ENCODE data around the gene ALCAM. TPM values are rescaled to one million over a fixed set of nuclear protein-coding genes. Genes with fewer than 3 reads are reported as not detected.
"Not testable (repeated sequence)": the region's sequence is repeated elsewhere in the genome, so short reads cannot be mapped to it uniquely, and the experiment has no call there.

Gene ALCAM
- total RNA-seq, 1 experiment from 2014 or later = 72.7 TPM

- DNase-seq (ENCODE audit: extremely low read depth, low read depth) = no peak
Observed at GRCh38 chr3:105561876-105562275, 195.2 kb downstream of the ALCAM start.

DNA sequence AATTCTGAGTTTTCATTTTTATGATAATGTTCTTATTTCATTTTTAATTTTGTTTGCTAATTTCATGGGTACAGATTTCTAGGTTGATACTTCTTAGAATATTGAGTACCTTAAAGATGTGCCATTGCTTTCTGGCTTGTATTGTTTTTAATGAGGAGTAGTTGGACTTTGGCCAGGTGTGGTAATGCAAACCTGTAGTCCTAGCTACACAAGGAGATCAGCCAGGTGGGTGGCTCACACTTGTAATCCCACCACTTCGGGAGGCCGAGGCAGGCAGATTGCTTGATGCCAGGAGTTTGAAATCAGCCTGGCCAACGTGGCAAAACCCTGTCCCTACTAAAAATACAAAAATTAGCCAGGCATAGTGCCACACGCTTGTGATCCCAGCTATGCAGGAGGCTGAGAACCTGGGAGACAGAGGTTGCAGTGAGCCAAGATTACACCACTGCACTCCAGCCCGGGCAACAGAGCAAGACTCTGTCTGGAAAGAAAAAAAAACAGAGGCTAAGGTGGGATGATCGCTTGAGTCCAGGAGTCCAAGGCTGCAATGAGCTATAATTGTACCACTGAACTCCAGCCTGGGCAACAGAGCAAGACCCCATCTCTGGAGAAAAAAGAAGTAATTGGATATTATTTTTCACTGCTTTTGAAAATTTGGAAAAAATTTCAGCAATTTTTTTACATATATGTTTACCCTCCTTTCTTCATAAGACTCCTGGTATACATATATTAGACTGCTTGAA, 198.0 kb downstream of the ALCAM start:
- DNase-seq (ENCODE audit: extremely low read depth, low read depth) = no peak

DNA sequence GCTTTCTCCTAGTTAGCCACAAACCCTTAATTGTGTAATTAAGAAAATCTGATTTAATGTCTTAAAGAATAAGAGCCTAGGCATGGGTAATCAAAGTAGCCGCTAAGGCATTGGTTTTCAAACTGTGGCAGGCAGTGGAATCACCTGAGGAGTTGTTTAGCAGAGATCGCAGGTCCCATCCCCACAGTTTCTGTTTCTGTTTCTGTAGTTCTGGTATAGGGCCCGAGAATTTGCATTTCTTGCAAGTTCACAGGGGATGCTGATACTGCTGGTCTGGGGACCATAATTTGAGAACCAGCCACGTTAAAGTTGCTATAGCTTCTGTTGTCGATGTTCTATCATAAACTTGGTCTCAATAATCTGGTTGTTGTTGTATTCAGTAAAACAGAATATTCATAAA, 204.3 kb downstream of the ALCAM start:
- no peak for DNase-seq (ENCODE audit: extremely low read depth, low read depth)

GRCh38 chr3:105572501-105572900, 205.8 kb downstream of the ALCAM start:
- no peak for DNase-seq (ENCODE audit: extremely low read depth, low read depth)

- DNase-seq (ENCODE audit: extremely low read depth, low read depth) = no peak
Observed at GRCh38 chr3:105579439-105579838, 212.7 kb downstream of the ALCAM start.

- no peak for DNase-seq (ENCODE audit: extremely low read depth, low read depth)
Observed at GRCh38 chr3:105580296-105580965, 213.7 kb downstream of the ALCAM start.

DNA sequence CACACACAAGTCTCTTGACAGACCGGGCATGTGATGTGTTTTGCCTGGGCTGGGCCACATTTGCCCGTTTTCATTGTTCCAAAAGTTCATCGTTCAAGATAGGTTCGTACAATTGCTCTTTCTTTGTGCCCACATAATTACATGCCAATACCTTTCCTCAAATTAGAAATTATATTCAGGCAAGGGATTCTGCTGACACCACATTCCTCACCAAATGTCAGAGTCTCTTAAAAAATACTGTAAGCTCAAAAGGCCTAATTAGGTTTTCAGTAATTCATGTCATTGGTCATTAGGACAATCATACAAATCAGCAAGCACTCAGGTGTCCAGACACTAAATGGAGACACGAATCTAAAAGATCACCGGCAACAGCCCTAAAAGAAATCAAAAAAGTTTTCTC, 215.3 kb downstream of the ALCAM start:
- DNase-seq (ENCODE audit: extremely low read depth, low read depth) = no peak

DNA sequence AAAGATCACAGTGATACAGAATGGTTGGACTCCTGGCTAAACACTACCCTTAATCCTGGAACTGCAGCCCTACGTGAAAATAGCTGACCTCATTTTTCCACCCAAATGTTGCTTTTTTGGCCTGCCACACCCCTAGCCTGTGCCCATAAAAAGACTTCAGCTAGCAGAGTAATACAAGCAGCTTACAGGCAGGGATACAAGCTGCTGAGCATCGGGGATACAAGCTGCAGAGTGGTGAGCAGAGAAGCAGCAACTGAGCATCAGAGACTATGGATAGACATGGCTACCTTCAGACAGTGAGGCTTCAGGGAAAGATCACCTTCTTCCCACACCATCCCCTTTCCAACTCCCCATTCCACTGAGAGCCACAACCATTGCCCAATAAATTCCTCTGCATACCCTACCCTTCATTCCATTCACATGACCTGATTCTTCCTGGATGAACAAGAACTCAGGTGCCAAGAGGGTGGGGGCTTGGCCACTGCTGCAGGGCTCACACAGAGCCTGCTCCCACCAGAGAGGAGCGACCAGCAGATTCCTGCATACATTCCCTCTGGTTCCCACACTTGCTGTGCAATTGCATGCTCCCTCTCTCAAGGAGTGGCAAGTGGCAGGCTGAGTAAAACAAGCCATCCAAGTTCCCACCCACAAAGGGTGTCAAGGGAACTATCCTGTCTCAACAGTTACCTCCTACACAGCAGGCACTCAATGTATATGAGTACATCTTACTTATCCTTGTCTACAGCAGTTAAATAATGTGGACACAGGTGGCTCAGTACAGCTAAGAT, 217.5 kb downstream of the ALCAM start:
- DNase-seq (ENCODE audit: extremely low read depth, low read depth) = no peak

DNA sequence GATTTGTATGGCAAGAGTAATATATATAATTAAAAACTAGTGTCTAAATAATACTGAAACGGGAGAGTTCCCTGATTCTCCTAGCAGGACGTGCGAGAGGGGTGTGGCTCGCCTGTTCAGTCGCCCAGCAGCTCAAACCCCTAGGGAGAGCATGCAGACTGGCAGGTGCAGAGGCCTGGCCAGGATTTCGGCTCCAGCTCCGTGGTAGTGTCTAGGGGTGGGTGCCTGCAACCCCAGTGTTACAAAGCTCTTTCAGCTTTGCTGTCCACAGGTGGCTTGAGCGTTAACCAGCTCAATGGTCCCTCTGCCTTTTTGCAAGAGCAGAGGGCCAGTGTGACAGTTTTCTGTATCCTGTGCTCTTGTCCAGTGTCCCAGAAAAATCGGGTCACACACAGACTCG, 226.6 kb downstream of the ALCAM start:
- DNase-seq (ENCODE audit: extremely low read depth, low read depth) = no peak

- DNase-seq (ENCODE audit: extremely low read depth, low read depth) = no peak
Observed at GRCh38 chr3:105594219-105594618, 227.5 kb downstream of the ALCAM start.

GRCh38 chr3:105598042-105598796, 231.5 kb downstream of the ALCAM start:
- peak; percentile 43 for DNase-seq (ENCODE audit: extremely low read depth, low read depth)

GRCh38 chr3:105599350-105599749, 232.6 kb downstream of the ALCAM start:
- DNase-seq (ENCODE audit: extremely low read depth, low read depth) = no peak

DNA sequence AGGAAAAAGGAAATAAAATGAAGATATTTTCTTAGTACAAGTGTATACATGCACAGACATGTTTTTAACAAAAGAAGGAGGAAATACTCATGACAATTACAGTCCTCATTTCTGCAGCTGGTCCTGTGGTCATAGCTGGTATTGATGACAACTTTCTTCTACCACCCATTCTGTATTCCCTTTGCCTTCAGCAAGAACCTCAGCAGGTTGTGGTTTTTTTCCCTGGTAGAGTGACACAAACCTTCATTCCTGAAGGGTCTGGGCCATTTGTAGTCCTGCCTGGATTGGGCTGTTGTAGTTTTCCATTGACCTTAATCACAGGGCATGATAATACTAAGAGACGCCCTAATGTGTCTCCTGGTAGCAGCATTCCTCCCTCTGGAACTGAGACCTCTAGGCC, 235.0 kb downstream of the ALCAM start:
- not testable (repeated sequence) for DNase-seq (ENCODE audit: extremely low read depth, low read depth)

- not testable (repeated sequence) for DNase-seq (ENCODE audit: extremely low read depth, low read depth)
Observed at GRCh38 chr3:105602286-105602685, 235.6 kb downstream of the ALCAM start.

- DNase-seq (ENCODE audit: extremely low read depth, low read depth) = not testable (repeated sequence)
Observed at GRCh38 chr3:105603516-105603915, 236.8 kb downstream of the ALCAM start.

- DNase-seq (ENCODE audit: extremely low read depth, low read depth) = no peak
Observed at GRCh38 chr3:105606016-105606415, 239.3 kb downstream of the ALCAM start.

DNA sequence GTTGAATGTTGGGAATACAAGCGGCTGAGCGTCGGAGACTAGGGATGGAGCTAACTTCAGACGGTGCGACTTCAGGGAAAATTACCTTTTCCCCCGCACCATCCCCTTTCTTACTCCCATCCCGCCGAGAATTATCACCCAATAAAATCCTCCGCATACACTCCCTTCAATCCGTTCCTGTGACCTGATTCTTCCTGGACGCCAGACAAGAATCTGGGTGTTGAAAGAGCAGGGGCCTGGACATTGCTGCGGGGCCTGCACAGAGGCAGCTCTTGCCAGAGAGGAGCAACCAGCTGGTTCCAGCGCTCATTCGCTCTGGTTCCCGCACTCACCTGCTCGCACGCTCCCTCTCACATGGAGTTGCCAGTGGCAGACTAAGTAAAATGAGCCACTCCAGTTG, 241.9 kb downstream of the ALCAM start:
- no peak for DNase-seq (ENCODE audit: extremely low read depth, low read depth)

- no peak for DNase-seq (ENCODE audit: extremely low read depth, low read depth)
Observed at GRCh38 chr3:105610473-105610872, 243.8 kb downstream of the ALCAM start.

DNA sequence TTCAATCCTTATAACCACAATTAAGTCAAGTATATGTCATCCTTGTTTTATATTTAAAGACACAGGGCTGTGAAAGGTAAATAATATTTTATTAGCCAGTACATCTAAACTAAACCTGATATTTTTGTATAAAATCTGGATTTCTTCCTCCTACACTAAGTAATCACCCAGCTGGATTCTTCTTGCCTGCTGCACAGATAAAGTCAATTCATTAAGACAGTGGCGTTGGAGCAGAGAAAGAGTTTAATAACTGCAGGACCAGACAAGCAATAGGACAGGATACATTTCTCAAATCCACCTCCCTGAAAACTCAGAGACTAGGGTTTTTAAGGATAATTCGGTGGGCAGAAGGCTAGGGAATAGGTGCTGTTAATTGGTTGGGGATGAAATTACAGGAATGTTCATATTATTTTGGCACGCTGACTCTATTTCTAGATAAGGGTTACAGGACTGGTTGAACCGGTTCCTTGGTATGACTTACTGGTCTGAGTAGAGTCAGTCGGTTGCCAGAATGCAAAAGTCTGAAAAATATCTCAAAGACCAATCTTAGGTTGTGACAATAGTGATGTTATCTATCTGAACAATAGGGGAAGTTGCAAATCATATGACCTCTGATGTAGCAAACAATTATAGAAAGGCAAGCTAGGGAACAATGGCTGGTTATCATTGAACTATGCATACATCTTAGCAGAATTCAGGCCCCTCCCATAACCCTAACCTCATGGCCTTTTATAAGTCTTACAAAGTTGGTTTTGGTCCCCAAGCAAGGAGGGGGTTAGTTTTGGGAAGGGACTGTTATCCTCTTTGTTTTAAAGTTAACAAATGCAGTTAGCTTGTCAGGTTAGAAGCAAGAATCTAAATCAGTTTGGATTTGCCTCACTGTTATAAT, 244.8 kb downstream of the ALCAM start:
- DNase-seq (ENCODE audit: extremely low read depth, low read depth) = no peak

- DNase-seq (ENCODE audit: extremely low read depth, low read depth) = no peak
Observed at GRCh38 chr3:105613120-105613519, 246.4 kb downstream of the ALCAM start.
